Astrocyte of the hippocampus (primary cell): ENCODE data around the gene TJAP1.
"Not testable (repeated sequence)": the region's sequence is repeated elsewhere in the genome, so short reads cannot be mapped to it uniquely, and the experiment has no call there.

Experiments
- DNase-seq: peaks from one replicate; pipeline ENCODE4 v3.0.0; 2011; ENCODE audit warnings: low read depth, low spot score

TJAP1 gene

GRCh38 chr6:43452896-43453295, 24.5 kb upstream of the TJAP1 start:
- DNase-seq = no peak

- DNase-seq = no peak
Measured at GRCh38 chr6:43453831-43454230, 23.5 kb upstream of the TJAP1 start.

GRCh38 chr6:43454290-43454695, 23.1 kb upstream of the TJAP1 start:
- DNase-seq = no peak

GRCh38 chr6:43454696-43455530, 22.5 kb upstream of the TJAP1 start:
- DNase-seq = peak; percentile 92

GRCh38 chr6:43455531-43456428, 21.6 kb upstream of the TJAP1 start, which contains the start of gene DLK2:
TSS of gene DLK2 (minus strand) at chr6:43455548. CDS start at chr6:43454825, 723 bp downstream.
- peak; percentile 22 for DNase-seq

GRCh38 chr6:43457643-43458042, 19.7 kb upstream of the TJAP1 start:
- DNase-seq = no peak

GRCh38 chr6:43458154-43458553, 19.2 kb upstream of the TJAP1 start:
- DNase-seq = not testable (repeated sequence)

- no peak for DNase-seq
Measured at GRCh38 chr6:43459535-43459934, 17.8 kb upstream of the TJAP1 start.

GRCh38 chr6:43460032-43460431, 17.3 kb upstream of the TJAP1 start:
- DNase-seq = no peak

- DNase-seq = no peak
Measured at GRCh38 chr6:43461936-43462335, 15.4 kb upstream of the TJAP1 start.

- DNase-seq = no peak
Measured at GRCh38 chr6:43464337-43464736, 13.0 kb upstream of the TJAP1 start.

- no peak for DNase-seq
Measured at GRCh38 chr6:43465948-43466347, 11.4 kb upstream of the TJAP1 start.

- DNase-seq = not testable (repeated sequence)
Measured at GRCh38 chr6:43467265-43467664, 10.1 kb upstream of the TJAP1 start.

- DNase-seq = no peak
Measured at GRCh38 chr6:43467752-43468151, 9.6 kb upstream of the TJAP1 start.

GRCh38 chr6:43468240-43468639, 9.1 kb upstream of the TJAP1 start:
- no peak for DNase-seq

- DNase-seq = peak; percentile 25
Measured at GRCh38 chr6:43468748-43469681, 8.4 kb upstream of the TJAP1 start.

- DNase-seq = no peak
Measured at GRCh38 chr6:43469947-43470346, 7.4 kb upstream of the TJAP1 start.

- DNase-seq = no peak
Measured at GRCh38 chr6:43471399-43471798, 6.0 kb upstream of the TJAP1 start.

GRCh38 chr6:43472515-43472914, 4.9 kb upstream of the TJAP1 start:
- DNase-seq = no peak

GRCh38 chr6:43475516-43475915, 1.9 kb upstream of the TJAP1 start:
- no peak for DNase-seq

- no peak for DNase-seq
Measured at GRCh38 chr6:43476746-43477145, 624 bp upstream of the TJAP1 start.
